Middle frontal gyrus (tissue), 1 donor: ENCODE results near the gene GADD45G.

Experiments
- DNase-seq: peaks from one replicate; pipeline ENCODE4 v3.0.0-alpha.2; 2015; ENCODE audit warnings: low spot score; ENCODE audit errors: extremely low spot score

GADD45G gene

DNA sequence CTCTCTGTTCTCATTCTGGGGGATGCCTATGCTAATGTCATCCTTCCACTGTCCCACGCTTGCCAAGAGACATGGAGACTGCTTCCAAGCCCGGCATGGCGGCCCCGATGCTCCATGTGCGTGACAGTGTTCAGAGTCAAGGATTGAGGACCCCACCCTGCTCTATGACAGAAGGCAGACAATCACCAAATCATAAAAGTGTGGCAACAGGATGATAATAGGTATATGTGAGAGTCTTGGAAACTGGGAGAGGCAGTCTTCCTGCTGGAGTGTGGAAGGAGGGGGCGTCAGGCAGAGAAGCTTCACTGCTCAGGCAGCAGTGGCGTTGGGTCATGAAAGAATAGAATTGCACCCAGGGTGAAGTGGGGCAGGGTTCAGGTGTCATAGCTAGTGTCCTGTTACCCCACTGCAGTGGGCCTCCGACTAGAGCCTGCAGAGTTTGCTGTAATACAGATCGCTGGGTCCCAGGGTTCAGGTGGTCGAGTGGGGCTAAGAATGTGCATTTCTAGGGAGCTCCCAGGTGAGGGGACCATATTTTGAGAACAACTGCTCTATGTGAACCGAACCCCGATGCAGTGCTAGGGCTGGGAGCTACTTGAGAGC, 12.5 kb upstream of the GADD45G start:
- DNase-seq: no peak

DNA sequence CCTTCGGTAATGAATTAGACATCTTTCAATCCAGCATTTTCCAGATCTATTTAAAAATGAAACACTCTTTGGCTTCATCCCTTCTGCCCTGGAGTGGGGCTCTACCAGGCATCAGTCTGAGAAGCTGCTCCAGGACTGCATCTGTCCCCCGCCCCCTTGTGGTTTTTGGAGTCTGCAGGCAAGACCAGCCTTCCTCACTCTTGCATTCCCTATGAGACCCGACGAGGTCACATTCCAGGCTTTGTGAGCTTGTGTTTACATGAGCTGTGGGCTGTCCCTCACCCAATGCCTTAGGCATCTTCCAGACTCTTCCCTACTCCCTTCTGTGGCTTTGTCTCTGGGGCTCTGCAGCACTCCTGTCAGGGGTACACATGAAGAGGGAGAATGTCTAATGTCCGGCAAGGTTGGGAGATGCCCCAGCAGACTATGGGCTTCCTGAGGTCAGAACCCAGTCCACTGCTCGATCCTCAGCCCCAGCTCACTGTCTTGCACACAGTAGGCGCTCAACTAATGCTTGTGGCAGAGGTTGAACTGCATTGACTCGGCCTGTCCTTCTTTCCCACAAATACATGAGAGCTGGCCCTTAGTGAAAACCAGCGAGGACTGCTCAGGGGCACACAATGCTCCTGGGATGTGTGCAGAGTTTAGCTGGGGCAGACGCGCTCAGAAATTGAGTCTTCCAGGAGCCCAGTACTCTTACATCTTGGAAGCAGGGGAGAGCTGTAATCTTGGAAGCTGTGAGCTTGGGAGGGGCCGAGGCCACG, 11.7 kb upstream of the GADD45G start:
- no peak for DNase-seq

DNA sequence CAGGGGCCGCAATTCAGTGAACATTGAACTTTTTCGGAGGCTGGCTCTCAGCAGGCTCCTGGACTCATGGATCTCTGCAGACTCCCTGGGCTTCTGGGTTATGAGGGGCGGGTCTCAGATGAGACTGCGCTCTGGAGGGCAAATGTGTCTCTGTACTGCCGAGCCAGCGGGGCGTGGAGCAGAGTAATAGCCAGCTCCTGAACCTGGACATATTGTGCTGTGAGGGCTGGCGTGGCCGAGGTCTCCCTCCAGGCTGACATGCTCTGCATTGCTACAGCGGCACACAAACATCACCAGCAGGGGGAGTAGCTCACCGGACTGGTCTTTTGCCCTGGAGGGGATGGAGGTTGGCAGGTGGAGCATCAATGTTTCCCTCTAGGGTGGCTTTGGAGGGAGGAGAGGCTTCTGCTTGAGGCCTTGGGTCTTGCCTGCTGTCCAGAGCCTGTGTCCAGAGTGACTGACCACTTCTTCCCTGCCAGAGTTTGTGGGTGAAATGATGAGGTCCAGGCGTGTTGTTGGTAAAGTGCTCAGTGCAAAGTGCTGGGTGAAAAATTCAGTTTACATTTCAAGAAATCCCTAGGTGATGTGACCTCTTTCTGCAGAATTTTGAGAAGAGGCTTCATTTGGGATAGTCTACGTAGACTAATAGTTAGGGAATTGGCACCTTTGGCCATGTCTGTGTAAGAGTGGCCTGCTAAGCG, 10.9 kb upstream of the GADD45G start:
- DNase-seq: no peak

DNA sequence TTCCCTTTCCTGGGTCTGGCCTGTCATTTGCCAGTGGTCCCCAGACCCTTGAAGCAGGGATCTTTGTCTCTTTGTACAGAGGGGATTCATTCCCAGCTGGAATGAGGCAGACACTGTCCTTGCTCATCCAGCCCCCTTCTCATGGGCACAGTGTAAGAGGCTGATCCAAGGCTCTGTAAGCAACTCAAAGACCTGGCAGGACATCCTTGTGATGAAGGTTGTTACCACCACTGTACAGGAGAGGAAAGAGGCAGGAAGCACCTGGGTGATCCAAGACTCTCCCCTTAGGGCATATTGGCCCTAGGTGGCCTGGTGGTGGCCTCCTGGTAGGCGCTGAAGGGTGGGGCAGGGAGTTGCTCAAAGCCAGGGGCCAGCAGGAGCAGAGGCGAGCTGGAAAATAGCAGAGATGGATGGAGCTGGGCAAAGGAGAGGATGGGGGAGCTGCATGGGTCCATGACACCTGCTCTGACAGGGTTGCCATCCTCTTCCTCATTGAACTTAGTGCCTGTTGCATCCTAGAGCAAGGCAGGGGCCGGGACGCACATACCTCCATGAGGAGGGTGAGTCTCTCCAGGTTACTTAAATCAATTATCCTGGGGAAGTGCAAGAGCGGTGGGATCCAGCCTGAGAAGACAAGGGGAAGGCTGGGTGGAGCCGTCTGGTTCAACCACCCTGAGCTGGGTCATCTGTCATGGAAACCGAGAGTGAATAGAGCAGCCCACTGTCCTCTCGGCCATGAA, 9.8 kb upstream of the GADD45G start:
- no peak for DNase-seq

DNA sequence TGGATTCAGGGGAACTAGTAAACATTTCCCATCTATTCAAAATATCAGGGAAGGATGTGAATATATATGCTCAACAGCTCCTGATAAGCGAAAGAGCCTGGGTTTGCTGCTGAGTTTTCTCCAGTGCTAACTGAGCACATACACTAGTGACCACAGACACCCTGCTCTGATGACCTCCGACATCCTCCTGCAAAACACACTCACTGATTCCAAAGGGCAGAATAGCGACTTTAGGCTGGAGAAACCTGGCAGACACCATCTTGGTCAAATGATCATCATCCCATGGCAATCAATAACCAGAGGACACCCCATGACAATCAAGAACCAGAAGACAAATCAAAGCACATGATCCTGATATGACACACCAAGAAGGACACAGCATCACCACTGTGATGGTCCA, 9.2 kb upstream of the GADD45G start:
- DNase-seq: no peak

DNA sequence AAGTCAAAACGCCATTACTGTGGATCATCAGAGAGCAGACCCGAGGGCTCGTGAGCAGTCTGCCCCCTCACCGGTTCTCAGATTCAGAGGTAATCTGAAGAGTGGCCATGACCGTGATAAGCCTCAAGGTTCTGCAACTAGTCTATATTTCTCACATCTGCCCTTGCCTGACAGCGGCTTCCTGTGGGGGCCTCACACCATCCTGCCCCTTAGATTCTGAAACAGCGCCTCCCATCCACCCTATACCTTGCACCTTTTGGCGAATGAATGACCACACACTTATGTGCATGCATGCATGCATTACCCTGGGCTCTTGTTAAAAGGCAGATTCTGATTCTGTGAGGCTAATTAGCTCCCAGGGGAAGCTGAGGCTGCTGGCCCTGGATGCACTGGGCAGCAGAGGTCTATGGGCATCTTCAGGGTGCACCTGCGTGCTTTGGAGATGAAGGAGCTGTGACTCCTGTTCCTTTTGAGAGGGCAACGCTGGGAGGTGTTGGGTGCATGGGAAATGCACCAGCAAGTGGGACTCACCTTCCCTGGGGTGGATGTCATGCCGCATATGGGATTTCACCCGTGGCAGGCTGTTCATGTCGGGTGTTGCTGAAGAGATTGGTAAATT, 7.8 kb upstream of the GADD45G start:
- DNase-seq: no peak

DNA sequence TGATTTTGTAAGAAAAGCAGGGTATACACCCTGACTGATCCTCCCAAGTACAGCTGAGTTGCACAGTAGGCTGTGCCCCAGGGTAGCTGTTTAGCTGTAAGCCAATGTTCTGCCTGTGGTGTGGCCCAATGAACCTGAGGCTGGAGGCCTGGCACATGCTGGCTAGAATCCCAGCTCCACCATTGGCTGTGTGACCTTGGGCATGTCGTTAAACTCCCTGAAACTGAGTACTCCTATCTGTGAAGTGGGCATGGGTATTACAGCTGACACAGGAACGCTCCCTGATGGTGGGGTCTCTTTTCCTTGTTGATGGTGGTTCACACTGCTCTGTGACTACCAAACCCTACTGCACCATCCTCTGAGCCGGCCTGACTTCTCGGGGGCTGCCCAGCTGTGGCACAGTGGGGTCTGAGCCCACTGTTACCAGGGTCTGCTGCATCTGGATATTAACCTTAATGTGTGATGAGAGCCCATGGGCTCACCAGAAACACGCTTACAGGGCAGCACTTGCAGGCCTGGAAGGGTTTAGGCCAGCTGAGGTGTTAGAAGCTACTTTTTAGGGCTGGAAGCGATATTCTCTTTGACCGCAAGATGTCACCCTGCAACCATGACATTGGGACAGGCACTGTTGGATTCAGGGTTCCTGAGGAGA, 7.0 kb upstream of the GADD45G start:
- DNase-seq: no peak

DNA sequence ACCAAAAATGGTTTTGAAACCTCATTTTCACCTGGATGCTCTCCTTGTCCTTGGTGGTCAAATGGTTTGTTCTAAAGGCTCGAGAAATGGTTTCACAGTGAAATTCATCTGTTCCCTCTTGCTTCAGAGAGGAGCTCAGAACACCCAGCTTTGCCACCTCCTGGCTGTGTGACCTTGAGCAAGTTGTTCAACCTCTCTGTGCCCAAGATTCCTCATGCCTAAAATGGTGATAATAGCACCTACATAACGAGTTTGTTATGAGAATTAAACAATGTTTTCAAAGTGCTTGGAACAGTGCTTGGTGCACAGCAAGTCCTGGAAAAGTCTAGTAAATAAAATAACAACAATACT, 6.5 kb upstream of the GADD45G start:
- DNase-seq: no peak

DNA sequence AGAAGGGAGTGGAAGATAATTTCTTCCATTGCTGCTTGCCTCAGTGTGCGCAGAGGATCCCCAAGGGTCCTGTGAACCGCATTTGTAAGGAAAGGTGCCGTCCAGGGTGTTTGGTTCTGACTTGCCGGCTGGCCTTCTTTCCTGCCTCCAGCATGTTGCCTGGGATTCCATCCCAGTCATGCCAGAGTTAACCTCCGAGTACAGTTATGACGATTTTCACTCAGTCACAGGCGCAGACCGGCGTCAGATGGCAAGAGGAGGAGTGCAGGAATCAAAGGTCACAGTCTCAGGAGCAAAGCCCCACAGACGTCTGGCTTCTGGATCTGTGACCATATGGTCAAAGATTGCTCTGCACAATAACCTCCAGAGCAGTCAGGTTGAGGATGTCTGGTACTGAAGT, 5.9 kb upstream of the GADD45G start:
- DNase-seq: no peak

DNA sequence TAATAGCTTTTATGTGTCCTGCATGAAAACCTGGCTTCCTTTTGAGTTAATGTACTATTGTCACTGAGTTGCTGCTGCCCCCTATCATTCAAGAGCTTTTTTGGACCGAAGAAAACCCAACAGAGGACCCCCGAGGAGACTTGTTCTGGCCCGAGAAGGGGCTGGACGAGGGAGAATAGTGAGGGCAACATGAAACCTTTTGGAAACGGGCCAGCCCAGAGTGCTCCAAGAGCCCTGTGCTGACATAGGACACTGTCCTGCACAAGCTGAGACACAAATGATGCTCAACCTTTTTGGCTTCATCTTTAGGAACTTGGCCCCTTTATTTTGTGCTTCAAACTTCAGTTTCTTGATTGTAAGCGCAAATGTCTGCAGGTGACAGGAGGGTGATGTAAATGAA, 4.0 kb upstream of the GADD45G start:
- DNase-seq: no peak

DNA sequence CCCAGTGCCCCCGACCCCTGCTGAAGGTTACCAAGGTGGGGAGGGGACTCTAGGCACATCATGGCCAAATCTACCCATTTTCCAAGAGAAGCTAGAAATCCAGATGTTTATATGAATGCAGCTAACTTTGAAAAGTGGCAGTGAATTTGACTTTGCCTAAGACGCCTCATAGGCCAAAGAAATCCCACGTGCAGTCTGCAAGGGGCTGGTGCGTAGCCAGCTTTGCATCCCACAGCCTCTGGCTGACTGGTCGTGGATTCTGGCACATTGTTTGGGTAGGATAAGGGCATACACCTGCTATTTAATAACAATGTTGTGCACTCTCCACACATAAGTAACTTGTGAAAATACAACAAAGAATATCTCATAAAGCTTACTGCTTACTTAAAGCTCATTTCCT, 3.5 kb upstream of the GADD45G start:
- no peak for DNase-seq

DNA sequence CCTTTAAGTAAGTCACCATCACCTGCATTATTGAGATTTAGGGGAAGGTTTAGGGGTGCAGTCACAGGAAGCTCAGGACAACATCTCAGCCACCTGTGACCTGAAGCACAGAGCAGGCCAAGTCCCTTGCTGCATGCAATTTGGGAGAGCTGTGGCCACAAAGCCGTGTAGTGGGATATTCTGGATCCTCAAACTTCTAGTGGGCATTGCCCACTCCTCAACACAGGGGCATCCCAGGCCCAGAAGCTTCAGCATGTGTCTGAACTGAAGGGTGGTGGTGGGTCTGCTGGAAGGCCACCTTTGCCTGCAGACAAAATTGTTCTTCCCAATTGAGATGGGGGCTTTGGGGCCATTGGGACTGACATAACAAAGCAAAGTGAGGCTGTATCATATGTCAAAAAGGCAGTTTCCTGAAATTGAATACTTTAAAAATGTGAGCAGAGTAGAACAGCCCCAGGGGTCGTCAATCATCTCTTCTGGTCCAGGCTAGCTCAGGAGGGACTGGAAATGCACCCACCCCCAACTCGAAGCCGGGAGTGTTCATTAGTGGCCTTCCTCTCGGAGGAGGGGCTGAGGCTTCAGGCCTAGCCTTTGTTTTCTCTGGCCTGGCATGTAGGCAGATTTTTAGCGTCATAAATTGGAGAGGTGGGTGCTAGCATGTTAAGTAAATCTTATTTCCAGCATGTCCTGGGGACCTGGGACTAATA, 2.8 kb upstream of the GADD45G start:
- DNase-seq: no peak

DNA sequence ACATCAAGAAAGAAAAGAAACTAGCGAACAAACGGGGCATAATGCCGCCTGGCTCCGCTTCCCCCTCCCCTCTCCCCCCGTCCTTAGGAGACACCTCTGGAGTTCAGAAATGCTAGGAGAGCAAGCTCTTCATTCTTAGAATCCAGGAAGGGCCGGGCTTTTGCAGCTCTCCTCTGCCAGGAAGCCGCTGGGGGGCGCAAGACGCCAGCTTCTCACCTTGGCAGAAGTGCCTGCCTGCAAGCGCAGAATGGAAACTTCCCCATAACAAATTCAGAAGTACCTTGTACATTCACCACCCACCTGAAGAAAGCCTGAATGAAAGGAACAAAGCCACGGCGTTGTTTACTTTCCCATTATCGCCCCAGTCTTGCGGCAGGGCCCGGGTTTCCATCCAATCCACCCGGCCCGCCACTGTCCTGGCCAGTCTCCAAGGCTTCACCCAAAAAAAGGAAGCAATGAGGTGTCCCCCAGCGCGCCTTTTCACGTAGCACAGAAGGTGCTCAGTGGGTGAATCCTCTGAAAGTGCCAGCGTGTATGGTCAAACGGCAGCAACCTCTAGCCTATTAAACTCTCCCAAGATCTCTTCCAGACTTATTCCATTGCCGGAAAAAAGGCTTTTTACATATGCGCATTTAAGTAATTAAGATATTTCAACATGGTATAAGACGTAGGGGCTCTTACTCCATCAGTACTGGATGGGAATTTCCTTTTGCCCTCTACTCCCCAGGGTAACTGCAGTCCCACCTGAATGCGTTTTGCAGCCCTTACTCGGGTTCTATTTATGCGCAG, 1.6 kb upstream of the GADD45G start:
- peak; percentile 71 for DNase-seq

DNA sequence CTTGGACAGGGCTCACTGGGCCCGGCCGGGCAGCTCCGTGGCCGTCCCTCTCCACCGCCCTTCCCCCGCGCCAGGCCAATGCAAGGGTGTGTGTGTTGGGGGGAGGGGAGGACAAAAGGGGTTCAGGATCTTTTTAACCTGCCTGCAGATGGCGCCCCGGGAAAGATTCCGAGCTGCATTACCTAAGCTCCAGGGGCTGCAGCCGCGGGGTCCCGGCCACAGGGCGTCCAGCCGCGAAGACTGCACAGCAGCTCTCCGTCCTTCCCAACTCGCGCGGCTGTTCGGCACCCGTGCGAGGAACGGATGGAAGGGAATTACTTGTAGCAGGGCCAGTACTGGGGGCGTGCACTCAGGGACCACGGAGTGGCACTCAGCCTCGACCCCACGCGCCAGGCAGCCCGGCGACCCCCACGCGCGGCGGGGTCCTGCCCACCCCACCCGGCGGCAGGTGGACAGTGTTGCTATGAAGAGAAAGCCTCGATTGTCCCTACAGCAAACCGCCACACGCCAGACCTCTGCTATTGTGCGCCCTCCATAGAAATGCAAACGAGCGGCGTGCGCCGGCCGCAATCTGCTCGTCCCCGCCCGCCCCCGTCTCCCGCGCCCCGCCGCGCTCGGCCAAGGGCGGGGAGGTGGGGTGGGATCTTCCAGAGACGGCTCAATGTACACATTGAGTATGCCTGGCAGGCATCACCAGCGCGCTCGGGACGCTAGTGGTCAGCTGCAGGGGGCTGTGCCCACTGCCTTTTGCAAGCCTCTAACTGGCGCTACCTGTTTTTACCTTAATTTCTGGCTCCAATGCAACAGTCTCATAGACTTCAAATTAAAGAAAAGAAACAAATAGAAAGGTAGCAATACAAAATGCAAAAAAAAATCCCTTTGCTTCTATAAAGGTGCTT, 796 bp upstream of the GADD45G start:
- peak; percentile 53 for DNase-seq

DNA sequence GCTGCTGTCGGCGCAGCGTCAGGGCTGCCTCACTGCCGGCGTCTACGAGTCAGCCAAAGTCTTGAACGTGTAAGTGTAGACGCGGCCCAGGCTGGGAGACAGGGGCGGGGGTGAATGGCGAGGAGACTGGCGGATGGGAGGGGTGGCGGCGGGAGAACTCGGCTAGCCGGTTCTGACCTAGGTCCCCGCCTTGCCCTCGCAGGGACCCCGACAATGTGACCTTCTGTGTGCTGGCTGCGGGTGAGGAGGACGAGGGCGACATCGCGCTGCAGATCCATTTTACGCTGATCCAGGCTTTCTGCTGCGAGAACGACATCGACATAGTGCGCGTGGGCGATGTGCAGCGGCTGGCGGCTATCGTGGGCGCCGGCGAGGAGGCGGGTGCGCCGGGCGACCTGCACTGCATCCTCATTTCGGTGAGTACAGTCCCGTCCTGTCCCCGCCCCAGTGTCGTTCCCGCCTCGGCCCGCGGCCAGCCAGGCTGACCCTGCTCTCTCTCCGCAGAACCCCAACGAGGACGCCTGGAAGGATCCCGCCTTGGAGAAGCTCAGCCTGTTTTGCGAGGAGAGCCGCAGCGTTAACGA, 745 bp downstream of the GADD45G start:
- DNase-seq: no peak

DNA sequence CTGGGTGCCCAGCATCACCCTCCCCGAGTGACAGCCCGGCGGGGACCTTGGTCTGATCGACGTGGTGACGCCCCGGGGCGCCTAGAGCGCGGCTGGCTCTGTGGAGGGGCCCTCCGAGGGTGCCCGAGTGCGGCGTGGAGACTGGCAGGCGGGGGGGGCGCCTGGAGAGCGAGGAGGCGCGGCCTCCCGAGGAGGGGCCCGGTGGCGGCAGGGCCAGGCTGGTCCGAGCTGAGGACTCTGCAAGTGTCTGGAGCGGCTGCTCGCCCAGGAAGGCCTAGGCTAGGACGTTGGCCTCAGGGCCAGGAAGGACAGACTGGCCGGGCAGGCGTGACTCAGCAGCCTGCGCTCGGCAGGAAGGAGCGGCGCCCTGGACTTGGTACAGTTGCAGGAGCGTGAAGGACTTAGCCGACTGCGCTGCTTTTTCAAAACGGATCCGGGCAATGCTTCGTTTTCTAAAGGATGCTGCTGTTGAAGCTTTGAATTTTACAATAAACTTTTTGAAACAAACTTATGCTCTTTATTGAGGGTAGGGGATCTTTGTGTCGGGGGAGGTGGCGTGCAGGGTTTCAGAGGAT, 1.3 kb downstream of the GADD45G start:
- no peak for DNase-seq

DNA sequence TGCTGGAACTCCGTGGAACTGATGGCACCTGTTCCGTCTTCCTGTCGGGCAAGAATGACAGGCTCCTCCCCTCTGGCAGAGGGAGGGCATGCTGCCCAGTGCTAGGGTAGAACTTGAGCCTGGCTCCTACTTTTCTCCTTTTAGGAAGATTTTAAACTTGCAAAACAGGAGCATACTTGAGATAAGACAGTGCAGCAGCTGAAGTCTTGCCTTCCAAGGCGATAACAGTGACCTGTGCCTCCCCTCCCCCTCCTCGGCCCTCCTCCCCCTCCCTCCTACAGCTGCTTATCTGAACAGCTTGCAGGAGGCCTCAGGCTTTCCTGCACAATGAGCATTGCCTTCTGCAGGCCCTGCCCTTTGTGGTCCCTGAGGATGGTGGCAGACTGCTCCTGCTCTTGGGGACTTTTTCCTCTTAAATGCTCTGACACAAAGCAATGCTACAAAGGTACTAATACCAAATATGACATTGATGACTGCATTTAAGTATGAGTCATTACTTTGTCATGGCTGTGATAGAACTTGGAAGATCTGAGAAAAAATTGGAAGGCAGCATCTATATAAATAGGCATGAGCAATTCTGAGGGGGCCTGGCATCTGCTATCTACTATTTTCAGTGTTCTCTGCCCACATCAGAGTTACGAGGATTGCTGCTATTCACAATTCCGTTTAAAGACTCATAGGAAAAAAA, 2.0 kb downstream of the GADD45G start:
- no peak for DNase-seq
